ENCODE data around the gene THSD4.
"Not testable (repeated sequence)": the region's sequence is repeated elsewhere in the genome, so short reads cannot be mapped to it uniquely, and the experiment has no call there.

The THSD4 gene

GRCh38 chr15:71659730-71660067, 544.4 kb downstream of the THSD4 start:
- in situ Hi-C loops (cut with MboI; ENCODE audit: low sequenced_read_pairs) = no loop called here

- in situ Hi-C loops (cut with MboI; ENCODE audit: low sequenced_read_pairs) = no loop called here
These were observed 545.2 kb downstream of the THSD4 start for GRCh38 chr15:71660501-71660900.

GRCh38 chr15:71662306-71662705, 547.0 kb downstream of the THSD4 start:
- in situ Hi-C loops (cut with MboI; ENCODE audit: low sequenced_read_pairs) = no loop called here

GRCh38 chr15:71664622-71665021, 549.4 kb downstream of the THSD4 start:
- in situ Hi-C loops (cut with MboI; ENCODE audit: low sequenced_read_pairs) = no loop called here

GRCh38 chr15:71666763-71667620, 551.7 kb downstream of the THSD4 start:
- in situ Hi-C loops (cut with MboI; ENCODE audit: low sequenced_read_pairs) = no loop called here

GRCh38 chr15:71669688-71670087, 554.4 kb downstream of the THSD4 start:
- in situ Hi-C loops (cut with MboI; ENCODE audit: low sequenced_read_pairs) = no loop called here

- in situ Hi-C loops (cut with MboI; ENCODE audit: low sequenced_read_pairs) = not testable (repeated sequence)
These were observed 555.0 kb downstream of the THSD4 start for GRCh38 chr15:71670222-71670621.

- in situ Hi-C loops (cut with MboI; ENCODE audit: low sequenced_read_pairs) = no loop called here
These were observed 559.1 kb downstream of the THSD4 start for GRCh38 chr15:71674354-71674753.

GRCh38 chr15:71677352-71677751, 562.1 kb downstream of the THSD4 start:
- in situ Hi-C loops (cut with MboI; ENCODE audit: low sequenced_read_pairs) = no loop called here

GRCh38 chr15:71677766-71678165, 562.5 kb downstream of the THSD4 start:
- in situ Hi-C loops (cut with MboI; ENCODE audit: low sequenced_read_pairs) = no loop called here

GRCh38 chr15:71678191-71678590, 562.9 kb downstream of the THSD4 start:
- in situ Hi-C loops (cut with MboI; ENCODE audit: low sequenced_read_pairs) = no loop called here

GRCh38 chr15:71678605-71679004, 563.3 kb downstream of the THSD4 start:
- in situ Hi-C loops (cut with MboI; ENCODE audit: low sequenced_read_pairs) = no loop called here

- in situ Hi-C loops (cut with MboI; ENCODE audit: low sequenced_read_pairs) = no loop called here
These were observed 564.0 kb downstream of the THSD4 start for GRCh38 chr15:71679223-71679792.

- in situ Hi-C loops (cut with MboI; ENCODE audit: low sequenced_read_pairs) = no loop called here
These were observed 564.6 kb downstream of the THSD4 start for GRCh38 chr15:71679793-71680353.

GRCh38 chr15:71682001-71682400, 566.7 kb downstream of the THSD4 start:
- in situ Hi-C loops (cut with MboI; ENCODE audit: low sequenced_read_pairs) = no loop called here

GRCh38 chr15:71683411-71684274, 568.4 kb downstream of the THSD4 start:
- in situ Hi-C loops (cut with MboI; ENCODE audit: low sequenced_read_pairs) = no loop called here

GRCh38 chr15:71685420-71685993, 570.2 kb downstream of the THSD4 start:
- in situ Hi-C loops (cut with MboI; ENCODE audit: low sequenced_read_pairs) = no loop called here

GRCh38 chr15:71686221-71687050, 571.2 kb downstream of the THSD4 start:
- in situ Hi-C loops (cut with MboI; ENCODE audit: low sequenced_read_pairs) = no loop called here

- in situ Hi-C loops (cut with MboI; ENCODE audit: low sequenced_read_pairs) = no loop called here
These were observed 572.7 kb downstream of the THSD4 start for GRCh38 chr15:71687902-71688508.
